Measurements from ENCODE around the gene LTB.
"Not testable (repeated sequence)": the region's sequence is repeated elsewhere in the genome, so short reads cannot be mapped to it uniquely, and the experiment has no call there.

The LTB gene

DNA sequence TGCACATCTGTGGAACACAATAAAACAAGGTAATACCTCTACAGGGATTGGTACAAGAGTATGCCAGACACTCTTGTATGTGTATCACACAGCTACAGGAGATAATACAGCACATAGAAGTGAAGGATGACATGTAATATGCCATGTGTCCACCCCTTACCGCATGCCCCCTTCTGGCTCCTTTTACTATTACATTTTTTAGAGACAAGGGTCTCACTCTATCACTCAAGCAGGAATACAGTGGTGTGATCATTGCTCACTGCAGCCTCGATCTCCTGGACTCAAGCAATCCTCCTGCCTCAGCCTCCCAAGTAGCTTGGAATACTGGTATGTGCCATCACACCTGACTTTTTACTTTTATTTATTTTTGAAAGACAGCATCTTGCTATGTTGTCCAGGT, 14.8 kb upstream of the LTB start:
- TF ChIP-seq, protein P1, sequence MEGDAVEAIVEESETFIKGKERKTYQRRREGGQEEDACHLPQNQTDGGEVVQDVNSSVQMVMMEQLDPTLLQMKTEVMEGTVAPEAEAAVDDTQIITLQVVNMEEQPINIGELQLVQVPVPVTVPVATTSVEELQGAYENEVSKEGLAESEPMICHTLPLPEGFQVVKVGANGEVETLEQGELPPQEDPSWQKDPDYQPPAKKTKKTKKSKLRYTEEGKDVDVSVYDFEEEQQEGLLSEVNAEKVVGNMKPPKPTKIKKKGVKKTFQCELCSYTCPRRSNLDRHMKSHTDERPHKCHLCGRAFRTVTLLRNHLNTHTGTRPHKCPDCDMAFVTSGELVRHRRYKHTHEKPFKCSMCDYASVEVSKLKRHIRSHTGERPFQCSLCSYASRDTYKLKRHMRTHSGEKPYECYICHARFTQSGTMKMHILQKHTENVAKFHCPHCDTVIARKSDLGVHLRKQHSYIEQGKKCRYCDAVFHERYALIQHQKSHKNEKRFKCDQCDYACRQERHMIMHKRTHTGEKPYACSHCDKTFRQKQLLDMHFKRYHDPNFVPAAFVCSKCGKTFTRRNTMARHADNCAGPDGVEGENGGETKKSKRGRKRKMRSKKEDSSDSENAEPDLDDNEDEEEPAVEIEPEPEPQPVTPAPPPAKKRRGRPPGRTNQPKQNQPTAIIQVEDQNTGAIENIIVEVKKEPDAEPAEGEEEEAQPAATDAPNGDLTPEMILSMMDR (IDR thresholded peaks at IDR 0.05): peak; percentile 59
- Histone ChIP-seq H3K27me3 (no peaks in the 10 kb centered on the region), H3K36me3 (no peaks in the 10 kb centered on the region), H3K9me3 (no peaks in the 10 kb centered on the region), H3K4me3 (ENCODE audit: low read depth in 1 of 2, low read length in 1 of 2) (peak overlapping the region in 1 of 2 experiments; percentile 4), H3K4me1 (ENCODE audit: control insufficient read depth in 1 of 2, insufficient read depth in 1 of 2, low read depth in 1 of 2, low read length in 1 of 2) (peaks cover 16 to 27% of the 10 kb centered on the region in 2 experiments), H3K27ac (peak overlapping the region; percentile 30)

DNA sequence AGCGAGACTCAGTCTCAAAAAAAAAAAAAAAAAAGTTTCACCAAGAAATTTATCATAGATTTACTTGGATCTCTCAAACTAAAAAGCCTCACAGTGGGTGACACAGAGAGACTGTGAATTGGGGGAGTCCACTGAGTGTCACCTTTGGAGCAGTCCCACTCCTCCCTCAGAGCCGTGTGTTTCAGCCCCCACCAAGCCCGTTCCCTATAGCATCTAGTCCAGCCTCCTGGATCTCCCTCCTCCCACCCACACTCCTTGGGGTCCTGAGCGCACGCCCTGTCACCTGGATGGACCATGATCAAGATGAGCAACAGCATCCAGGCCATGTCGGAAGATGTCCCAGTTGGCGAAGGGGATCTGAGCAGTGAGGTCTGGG, 10.2 kb upstream of the LTB start:
- Histone ChIP-seq H3K4me1 (ENCODE audit: control insufficient read depth in 1 of 2, insufficient read depth in 1 of 2, low read depth in 1 of 2, low read length in 1 of 2) (peaks cover 36 to 43% of the 10 kb centered on the region in 2 experiments), H3K27me3 (no peaks in the 10 kb centered on the region), H3K4me3 (ENCODE audit: low read depth in 1 of 2, low read length in 1 of 2) (no peak overlapping the region), H3K27ac (peak overlapping the region; percentile 7), H3K36me3 (peaks cover 39% of the 10 kb centered on the region), H3K9me3 (no peaks in the 10 kb centered on the region)
- TF ChIP-seq, protein P1 (IDR thresholded peaks at IDR 0.05): no peak

DNA sequence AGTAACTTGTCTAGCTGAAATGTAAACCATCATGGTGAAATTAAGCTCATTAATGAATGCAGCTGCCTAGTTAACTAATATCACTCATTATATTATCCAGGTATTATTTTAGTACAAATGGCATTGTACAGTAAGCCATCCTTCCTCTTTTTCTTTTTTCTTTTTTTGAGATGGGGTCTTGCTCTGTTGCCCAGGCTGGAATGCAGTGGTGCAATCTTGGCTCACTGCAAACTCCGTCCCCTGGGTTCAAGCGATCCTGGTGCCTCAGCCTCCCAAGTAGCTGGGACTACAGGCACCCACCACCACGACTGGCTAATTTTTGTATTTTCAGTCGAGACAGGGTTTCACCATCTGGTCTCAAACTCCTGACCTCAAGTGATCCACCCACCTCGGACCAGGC, 8.5 kb upstream of the LTB start:
- Histone ChIP-seq H3K36me3 (peaks cover 39% of the 10 kb centered on the region), H3K4me1 (ENCODE audit: control insufficient read depth in 1 of 2, insufficient read depth in 1 of 2, low read depth in 1 of 2, low read length in 1 of 2) (peaks cover 43 to 47% of the 10 kb centered on the region in 2 experiments), H3K27ac (peak overlapping the region; percentile 96)
- not testable (repeated sequence) for H3K9me3 ChIP-seq; H3K4me3 ChIP-seq (ENCODE audit: low read depth in 1 of 2, low read length in 1 of 2); H3K27me3 ChIP-seq

DNA sequence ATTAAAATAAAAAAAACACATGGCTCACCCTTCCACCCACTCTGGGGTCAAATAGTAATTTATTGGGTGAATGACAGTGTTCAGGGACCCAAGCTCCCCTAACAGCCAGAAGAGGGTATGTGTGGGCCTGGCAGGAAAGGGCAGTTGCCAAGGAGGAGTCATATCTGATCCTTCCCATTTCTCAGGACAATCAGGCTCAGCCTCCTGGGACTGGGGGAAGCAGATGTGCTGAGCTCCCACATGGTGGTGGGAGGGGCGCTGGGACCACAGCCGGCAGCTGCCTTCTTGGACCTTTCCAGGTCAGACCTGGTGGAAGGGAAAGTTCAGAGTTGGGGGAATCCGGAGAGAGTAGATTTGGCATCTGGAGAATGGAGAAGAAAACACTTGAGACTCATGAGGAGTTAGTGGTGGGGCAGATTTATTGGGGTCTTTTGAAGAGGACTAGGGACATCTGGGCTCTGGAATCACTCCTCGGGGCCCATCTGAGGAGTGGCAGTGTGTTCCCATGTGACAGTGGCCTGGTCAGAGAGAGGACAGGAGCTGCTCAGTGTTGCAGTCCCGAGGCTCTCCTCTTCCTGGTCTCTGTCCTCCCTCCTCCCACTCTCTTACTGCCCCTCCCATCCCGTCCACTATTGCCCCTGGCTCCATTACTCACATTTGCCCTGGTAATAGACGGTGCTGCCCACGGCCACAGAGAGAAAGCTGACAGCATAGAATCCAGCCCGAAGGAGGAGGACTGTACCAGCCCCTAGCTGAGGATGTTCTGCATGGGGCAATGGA, 6.8 kb upstream of the LTB start:
- Histone ChIP-seq H3K27me3 (no peaks in the 10 kb centered on the region), H3K27ac (peak overlapping the region; percentile 96), H3K4me3 (ENCODE audit: low read depth in 1 of 2, low read length in 1 of 2) (peak overlapping the region; percentile 78 to 94), H3K4me1 (ENCODE audit: control insufficient read depth in 1 of 2, insufficient read depth in 1 of 2, low read depth in 1 of 2, low read length in 1 of 2) (peaks cover 59 to 63% of the 10 kb centered on the region in 2 experiments), H3K9me3 (no peaks in the 10 kb centered on the region), H3K36me3 (peaks cover 39% of the 10 kb centered on the region)
- TF ChIP-seq, protein P1 (IDR thresholded peaks at IDR 0.05): no peak

DNA sequence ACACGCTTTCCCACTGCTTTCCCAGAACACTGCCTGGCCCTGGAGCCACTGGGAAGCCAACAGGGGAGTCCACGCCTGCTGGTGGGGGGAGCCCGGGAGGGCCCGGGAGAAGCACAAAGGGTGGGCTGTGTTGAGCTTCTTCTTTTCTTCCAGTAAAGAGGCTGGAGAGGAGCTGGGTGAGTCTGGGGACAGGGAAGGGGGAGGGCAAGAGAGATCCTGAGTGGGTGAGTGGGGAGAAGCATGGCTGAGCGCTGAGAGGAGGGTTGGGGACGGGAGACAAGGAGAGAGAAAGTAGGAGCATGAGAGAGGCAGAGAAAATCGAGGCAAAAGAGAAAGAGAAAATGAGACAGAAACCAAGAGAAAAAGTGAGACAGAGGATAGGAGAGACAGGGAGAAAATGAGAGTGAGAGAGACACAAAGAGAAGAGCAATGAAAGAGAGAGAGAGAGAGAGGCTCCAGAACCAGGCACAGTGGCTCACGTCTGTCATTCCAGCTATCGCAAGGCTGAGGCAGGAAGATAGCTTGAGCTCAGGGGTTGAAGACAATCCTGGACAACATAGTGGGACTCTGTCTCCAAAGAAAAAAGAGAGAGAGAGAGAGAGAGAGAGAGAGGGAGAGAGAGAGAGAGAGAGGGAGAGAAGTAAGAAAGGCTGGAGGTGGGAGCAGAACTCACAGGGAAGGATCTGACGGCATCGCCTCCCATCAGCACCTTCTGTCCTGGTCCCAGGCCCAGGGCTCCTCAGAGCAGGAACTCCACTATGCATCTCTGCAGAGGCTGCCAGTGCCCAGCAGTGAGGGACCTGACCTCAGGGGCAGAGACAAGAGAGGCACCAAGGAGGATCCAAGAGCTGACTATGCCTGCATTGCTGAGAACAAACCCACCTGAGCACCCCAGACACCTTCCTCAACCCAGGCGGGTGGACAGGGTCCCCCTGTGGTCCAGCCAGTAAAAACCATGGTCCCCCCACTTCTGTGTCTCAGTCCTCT, 5.9 kb upstream of the LTB start:
- no peaks in the 10 kb centered on the region for H3K27me3 ChIP-seq
- peaks cover 39% of the 10 kb centered on the region for H3K36me3 ChIP-seq
- H3K27ac ChIP-seq: peak overlapping the region; percentile 96
- TF ChIP-seq, protein P1 (IDR thresholded peaks at IDR 0.05): no peak
- peak overlapping the region; percentile 78 to 94 for H3K4me3 ChIP-seq (ENCODE audit: low read depth in 1 of 2, low read length in 1 of 2)
- H3K9me3 ChIP-seq: no peaks in the 10 kb centered on the region
- peaks cover 69 to 73% of the 10 kb centered on the region in 2 experiments for H3K4me1 ChIP-seq (ENCODE audit: control insufficient read depth in 1 of 2, insufficient read depth in 1 of 2, low read depth in 1 of 2, low read length in 1 of 2)

All from neutrophil (primary cell).